ENCODE measurements around the gene ARHGAP44.

ARHGAP44 gene

DNA sequence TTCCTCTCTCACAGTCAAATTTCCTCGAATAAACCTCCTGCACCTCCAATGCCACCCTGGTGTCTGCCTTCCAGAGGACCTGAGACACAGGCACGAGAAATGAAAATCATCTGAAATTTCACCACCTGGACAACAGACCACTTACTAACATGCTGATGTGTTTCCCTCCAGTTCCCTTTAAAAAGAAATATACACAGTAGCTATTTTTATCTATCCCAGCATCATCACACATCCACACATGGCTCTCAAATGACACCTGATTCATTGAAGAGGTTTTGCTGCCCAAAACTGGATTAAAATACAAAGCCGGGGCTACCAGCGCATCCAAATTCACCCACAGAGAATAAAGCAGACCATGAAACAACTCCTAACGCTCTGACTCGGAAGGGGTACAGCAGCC lies 214.6 kb downstream of the ARHGAP44 start:
- Histone ChIP-seq H3K4me3 (ENCODE audit: low read depth, low read length) (no peak overlapping the region), H3K9me3 (ENCODE audit: control insufficient read depth, insufficient read depth, low read depth, low read length) (no peaks in the 10 kb centered on the region), H3K36me3 (ENCODE audit: control insufficient read depth in 2 of 2, insufficient read depth in 1 of 2, low read length in 2 of 2) (peaks cover 63 to 97% of the 10 kb centered on the region in 2 experiments), H3K27ac (ENCODE audit: extremely low read depth, low read depth, low read length) (no peak overlapping the region), H3K4me1 (ENCODE audit: control insufficient read depth, insufficient read depth, low read length) (peaks cover 2% of the 10 kb centered on the region; the same call in 1 of the 2 replicates)
- CTCF ChIA-PET: interaction anchor here (0.7 to 4.5 kb wide), 15 partner anchors 11 to 1823 kb away, joined by 3 to 48 read pairs (median 4); partner anchors contain the start of gene ELAC2
- TF ChIP-seq ZNF239 (tag by site-specific recombination; IDR thresholded peaks at IDR 0.05) (no peak), FEZF1 (tag by site-specific recombination; IDR thresholded peaks at IDR 0.05) (no peak), ZNF184 (tag by site-specific recombination; IDR thresholded peaks at IDR 0.05) (no peak), ZNF521 (tag by site-specific recombination; IDR thresholded peaks at IDR 0.05) (no peak), IKZF3 (tag by site-specific recombination; IDR thresholded peaks at IDR 0.05) (no peak), WT1 (tag by site-specific recombination; IDR thresholded peaks at IDR 0.05) (no peak), ZBTB48 (tag by site-specific recombination; IDR thresholded peaks at IDR 0.05) (no peak), ZBTB8A (tag by site-specific recombination; IDR thresholded peaks at IDR 0.05) (no peak), ZNF133 (tag by site-specific recombination; IDR thresholded peaks at IDR 0.05) (no peak), ZNF169 (tag by site-specific recombination; IDR thresholded peaks at IDR 0.05) (no peak), ZNF843 (tag by site-specific recombination; IDR thresholded peaks at IDR 0.05) (no peak), ZFP37 (tag by site-specific recombination; IDR thresholded peaks at IDR 0.05) (no peak), ZNF202 (tag by site-specific recombination; IDR thresholded peaks at IDR 0.05; ENCODE audit: borderline replicate concordance) (no peak)
- TF ChIP-seq, protein P1, sequence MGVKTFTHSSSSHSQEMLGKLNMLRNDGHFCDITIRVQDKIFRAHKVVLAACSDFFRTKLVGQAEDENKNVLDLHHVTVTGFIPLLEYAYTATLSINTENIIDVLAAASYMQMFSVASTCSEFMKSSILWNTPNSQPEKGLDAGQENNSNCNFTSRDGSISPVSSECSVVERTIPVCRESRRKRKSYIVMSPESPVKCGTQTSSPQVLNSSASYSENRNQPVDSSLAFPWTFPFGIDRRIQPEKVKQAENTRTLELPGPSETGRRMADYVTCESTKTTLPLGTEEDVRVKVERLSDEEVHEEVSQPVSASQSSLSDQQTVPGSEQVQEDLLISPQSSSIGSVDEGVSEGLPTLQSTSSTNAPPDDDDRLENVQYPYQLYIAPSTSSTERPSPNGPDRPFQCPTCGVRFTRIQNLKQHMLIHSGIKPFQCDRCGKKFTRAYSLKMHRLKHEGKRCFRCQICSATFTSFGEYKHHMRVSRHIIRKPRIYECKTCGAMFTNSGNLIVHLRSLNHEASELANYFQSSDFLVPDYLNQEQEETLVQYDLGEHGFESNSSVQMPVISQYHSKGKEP (tag by site-specific recombination; IDR thresholded peaks at IDR 0.05): no peak
- POLR2A ChIA-PET: interaction anchor here (2.5 kb wide), 1 partner anchor 14 kb away, joined by 16 read pairs; the partner anchor contains the start of gene ELAC2

DNA sequence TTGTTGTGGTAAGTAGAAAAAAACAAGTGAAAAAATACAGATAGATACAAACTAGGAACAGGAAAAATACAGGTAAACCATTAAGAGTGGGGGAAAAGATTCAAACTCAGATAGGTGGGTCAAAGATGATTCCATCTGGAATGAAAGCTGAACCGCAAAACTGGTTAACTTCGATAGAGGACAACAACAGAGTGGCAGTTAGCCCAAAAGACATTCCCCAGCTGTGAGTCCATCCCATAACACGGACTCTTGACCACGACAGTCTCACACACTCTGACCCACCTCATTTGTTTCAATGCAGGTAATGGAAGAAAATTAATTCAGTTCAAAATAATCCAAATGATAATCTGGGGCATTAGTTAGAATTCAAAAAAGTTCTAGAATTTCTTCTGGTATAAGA lies 215.0 kb downstream of the ARHGAP44 start:
- POLR2A ChIA-PET: interaction anchor here (2.5 kb wide), 1 partner anchor 14 kb away, joined by 16 read pairs; the partner anchor contains the start of gene ELAC2
- Histone ChIP-seq H3K27ac (ENCODE audit: extremely low read depth, low read depth, low read length) (no peak overlapping the region), H3K36me3 (ENCODE audit: control insufficient read depth in 2 of 2, insufficient read depth in 1 of 2, low read length in 2 of 2) (peaks cover 67 to 95% of the 10 kb centered on the region in 2 experiments), H3K4me3 (ENCODE audit: low read depth, low read length) (no peak overlapping the region), H3K4me1 (ENCODE audit: control insufficient read depth, insufficient read depth, low read length) (peaks cover 2% of the 10 kb centered on the region; the same call in 1 of the 2 replicates), H3K9me3 (ENCODE audit: control insufficient read depth, insufficient read depth, low read depth, low read length) (no peaks in the 10 kb centered on the region)
- TF ChIP-seq ZNF112 (tag by site-specific recombination; IDR thresholded peaks at IDR 0.05) (no peak), MEIS1 (CRISPR knock-in tag; IDR thresholded peaks at IDR 0.05; ENCODE audit: borderline replicate concordance) (no peak), TRIM28 (IDR thresholded peaks at IDR 0.05; ENCODE audit: borderline replicate concordance, low read length) (no peak), ZNF776 (tag by site-specific recombination; IDR thresholded peaks at IDR 0.05; ENCODE audit: borderline replicate concordance) (no peak), ZNF558 (tag by site-specific recombination; IDR thresholded peaks at IDR 0.05) (no peak), ZNF423 (tag by site-specific recombination; IDR thresholded peaks at IDR 0.05) (no peak), ZNF24 (tag by site-specific recombination; IDR thresholded peaks at IDR 0.05) (no peak)
- TF ChIP-seq, protein P2, sequence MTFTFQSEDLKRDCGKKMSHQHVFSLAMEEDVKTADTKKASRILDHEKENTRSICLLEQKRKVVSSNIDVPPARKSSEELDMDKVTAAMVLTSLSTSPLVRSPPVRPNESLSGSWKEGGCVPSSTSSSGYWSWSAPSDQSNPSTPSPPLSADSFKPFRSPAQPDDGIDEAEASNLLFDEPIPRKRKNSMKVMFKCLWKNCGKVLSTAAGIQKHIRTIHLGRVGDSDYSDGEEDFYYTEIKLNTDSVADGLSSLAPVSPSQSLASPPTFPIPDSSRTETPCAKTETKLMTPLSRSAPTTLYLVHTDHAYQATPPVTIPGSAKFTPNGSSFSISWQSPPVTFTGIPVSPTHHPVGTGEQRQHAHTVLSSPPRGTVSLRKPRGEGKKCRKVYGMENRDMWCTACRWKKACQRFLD (tag by site-specific recombination; IDR thresholded peaks at IDR 0.05): no peak
- TF ChIP-seq, protein P3, sequence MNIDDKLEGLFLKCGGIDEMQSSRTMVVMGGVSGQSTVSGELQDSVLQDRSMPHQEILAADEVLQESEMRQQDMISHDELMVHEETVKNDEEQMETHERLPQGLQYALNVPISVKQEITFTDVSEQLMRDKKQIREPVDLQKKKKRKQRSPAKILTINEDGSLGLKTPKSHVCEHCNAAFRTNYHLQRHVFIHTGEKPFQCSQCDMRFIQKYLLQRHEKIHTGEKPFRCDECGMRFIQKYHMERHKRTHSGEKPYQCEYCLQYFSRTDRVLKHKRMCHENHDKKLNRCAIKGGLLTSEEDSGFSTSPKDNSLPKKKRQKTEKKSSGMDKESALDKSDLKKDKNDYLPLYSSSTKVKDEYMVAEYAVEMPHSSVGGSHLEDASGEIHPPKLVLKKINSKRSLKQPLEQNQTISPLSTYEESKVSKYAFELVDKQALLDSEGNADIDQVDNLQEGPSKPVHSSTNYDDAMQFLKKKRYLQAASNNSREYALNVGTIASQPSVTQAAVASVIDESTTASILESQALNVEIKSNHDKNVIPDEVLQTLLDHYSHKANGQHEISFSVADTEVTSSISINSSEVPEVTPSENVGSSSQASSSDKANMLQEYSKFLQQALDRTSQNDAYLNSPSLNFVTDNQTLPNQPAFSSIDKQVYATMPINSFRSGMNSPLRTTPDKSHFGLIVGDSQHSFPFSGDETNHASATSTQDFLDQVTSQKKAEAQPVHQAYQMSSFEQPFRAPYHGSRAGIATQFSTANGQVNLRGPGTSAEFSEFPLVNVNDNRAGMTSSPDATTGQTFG (tag by site-specific recombination; IDR thresholded peaks at IDR 0.05; ENCODE audit: borderline replicate concordance): no peak
- CTCF ChIA-PET: interaction anchor here (0.6 to 4.5 kb wide), 14 partner anchors 13 to 1823 kb away, joined by 3 to 48 read pairs (median 4); partner anchors contain the start of gene ELAC2

All from HEK293 (cell line).